HuH-7 (cell line): ENCODE data around the gene SPINT3.
A peak's percentile ranks its signal among the peaks of the same experiment; 100 is the strongest.
"Not testable (repeated sequence)": the region's sequence is repeated elsewhere in the genome, so short reads cannot be mapped to it uniquely, and the experiment has no call there.

Source experiments
- DNase-seq: peaks from one replicate; pipeline ENCODE4 v3.0.0; 2011; ENCODE audit warnings: low spot score

Gene SPINT3

DNA sequence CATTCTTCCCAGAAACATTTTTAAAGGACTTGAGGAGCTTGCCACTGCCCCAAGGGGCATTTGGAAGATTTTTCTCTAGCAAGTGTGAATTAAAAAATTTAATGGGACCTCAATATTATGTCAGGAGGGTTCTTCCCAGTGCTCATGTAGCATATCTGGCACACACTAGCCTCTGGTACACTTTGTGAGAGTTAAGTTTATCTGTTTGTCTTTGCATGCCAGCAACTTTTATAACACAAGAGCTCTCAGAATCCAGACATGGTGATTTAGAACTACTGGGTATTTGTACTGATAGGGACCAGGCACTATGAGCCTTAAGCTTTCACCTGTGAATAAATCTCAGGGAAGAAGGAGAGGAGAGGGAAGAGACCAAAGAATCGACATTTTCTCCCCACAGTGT is 12.9 kb downstream of the SPINT3 start:
- DNase-seq = no peak

DNA sequence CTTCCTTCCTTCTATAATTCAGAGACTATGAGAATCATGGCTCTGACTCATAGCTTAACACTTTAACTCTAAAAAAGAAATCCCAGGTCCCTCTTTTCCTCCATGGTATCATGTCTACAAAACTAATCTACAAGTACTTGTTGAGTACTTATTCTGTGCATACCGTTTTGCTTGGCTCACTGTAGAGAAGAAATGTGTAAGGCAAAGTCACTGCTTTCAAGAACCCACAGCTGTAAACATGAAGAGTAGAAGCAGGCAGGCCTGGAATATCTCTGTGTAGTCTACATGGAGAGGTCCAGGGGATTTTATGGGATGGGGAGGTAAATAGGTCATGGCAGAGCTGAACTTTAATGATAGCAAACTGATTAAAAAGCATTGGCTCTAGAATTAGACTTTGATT is 13.8 kb downstream of the SPINT3 start:
- DNase-seq = no peak

DNA sequence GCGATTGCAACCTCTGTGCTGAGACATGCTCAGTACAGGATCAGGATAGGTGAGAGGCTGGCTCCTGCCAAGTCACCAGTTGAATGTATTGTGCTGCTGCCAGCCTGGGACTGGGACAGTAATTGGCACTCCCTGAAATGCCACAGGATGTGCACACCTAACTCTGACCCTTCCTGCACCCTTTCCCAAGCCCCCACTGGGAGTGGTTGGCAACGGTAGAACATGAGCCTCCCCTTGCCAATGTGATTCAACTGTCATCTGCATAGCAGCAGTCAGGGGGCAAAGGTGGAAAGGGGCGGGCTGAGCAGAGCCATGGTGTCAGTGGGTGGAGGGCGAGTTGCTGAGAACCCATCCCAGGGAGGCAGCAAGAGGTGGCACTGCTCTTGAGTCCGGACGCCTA is 15.4 kb downstream of the SPINT3 start:
- peak; percentile 32 for DNase-seq

DNA sequence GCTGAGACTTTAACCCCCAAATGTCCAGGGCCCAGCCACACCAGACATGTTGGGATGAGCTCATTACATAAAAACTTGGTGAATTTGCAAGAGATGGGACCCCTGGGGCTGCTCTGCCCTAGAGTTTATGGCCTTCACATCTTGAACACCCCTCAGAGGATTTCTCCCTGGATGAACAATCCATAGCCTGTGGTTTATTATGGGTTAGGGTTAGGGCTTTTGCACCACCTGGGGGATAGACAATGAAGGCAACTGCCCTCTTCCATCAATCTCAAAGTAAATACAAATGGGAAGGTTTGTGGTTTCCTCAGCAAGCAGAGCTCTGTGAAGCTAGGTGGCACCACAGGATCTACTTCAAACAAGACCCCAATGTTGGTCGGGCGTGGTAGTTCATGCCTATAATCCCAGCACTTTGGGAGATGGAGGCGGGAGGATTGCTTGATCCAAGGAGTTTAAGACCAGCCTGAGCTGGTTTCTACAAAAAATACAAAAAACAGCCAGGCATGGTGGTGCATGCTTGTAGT is 17.4 kb downstream of the SPINT3 start:
- DNase-seq = no peak

DNA sequence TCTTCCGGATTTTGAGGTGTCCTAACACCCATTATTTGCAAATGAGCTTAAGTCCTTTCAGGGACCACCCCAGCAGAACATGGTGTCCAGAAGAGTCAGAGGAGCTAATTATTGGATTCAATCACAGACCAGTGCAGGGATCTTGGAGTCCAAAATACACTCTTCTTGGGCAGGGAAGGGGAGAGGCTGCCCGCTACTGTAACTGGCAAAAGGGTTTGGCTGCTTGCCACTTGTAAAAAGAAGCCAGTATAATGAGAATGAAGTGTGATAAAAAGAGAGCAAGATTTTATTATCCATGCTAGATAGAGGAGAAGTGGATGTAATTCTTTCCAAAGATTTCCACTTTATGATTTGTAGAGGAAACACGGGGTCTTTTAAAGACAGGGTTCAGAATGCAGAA is 19.3 kb downstream of the SPINT3 start:
- DNase-seq = no peak

DNA sequence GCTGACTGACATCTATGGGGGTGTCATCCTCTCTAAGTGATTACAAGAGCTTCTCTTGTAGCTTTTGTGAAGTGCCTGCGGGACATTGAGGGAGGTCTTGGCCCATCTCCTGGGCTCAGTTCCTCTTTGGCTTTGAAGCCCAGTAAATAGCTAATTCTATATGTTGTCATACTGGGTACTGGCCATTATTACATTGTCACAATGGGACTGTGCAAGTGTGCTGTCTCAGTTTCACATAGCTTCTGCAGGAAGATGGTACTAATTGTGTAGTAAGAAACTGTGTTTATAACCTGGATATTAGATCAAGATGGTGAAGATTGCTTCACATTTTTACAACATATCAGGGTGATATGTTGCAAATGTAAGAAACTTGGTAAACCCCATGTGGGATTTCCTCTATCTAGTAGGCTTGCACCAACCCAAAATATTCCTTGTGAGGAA is 19.9 kb downstream of the SPINT3 start:
- DNase-seq = no peak

DNA sequence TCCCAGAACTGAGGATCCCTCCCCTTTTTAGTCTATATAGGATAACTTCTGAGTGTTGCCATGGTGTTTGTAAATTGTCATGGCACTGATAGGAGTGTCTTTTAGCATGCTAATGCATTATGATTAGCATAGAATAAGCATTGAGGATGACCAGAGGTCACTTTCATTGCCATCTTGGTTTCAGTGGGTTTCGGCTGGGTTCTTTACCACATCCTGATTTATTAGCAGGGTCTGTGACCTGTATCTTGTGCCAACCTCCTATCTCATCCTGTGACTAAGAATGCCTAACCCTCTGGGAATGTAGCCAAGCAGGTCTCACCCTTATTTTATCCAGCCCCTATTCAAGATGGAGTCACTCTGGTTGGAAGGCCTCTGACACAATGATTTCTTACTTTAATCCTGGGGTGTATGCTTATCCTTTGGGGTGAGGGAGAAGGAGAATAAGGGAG is 26.3 kb downstream of the SPINT3 start:
- DNase-seq = no peak

DNA sequence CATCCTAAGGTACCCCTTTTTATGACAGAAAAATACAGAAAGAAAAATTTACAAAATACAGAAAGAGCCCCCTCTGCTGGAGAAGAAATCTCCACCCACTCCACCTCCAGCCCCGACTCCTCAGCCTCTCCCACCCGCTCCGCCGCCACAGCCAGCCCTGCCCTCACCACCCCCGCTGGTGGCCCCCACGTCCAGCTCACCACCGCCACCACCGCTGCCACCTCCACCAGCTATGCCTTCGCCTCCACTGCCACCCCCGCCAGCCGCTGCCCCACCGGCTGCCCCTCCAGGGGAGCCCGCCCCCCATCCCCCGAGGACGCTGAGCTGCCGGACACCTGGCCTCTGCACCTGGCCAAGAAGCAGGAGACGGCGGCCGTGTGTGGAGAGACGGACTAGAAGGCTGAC is 28.2 kb downstream of the SPINT3 start:
- DNase-seq = peak; percentile 36

DNA sequence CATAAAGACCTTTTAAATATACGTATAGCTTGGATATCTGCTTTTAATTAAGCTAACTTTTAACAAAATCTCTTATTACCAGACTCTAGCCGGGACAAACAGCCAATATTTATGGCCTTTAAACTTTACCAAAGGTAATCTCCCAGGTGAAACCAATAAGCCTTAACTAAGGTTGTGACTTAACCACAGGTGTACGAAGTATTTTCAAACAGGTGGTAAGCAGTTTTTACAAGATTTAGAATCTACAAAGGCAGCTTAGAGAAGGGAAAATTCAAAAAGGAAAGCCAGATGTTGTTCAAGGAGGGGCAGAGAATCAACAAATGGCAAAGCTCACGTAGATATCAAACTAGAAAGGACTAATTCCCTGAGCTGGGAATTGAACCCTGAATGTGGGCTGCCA is 30.0 kb downstream of the SPINT3 start:
- DNase-seq = no peak

DNA sequence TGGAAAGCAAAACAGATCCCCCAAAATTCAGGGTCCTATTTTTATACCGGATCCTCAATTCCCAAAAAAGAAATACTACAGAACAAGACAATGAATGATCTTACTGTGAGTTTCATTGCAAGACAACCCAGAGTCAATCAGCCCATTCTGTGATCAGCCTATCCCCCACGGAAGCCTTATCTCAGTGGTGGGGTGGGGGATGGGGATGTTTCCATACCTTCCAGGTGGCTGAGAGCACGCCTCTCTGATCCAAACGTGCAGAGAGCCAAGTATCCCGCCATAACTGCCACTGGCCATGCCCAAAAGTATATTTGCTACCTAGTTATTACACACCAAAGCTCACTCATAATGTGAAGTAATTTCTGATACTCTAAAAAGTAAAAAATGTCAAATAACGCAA is 30.7 kb downstream of the SPINT3 start:
- DNase-seq = no peak

DNA sequence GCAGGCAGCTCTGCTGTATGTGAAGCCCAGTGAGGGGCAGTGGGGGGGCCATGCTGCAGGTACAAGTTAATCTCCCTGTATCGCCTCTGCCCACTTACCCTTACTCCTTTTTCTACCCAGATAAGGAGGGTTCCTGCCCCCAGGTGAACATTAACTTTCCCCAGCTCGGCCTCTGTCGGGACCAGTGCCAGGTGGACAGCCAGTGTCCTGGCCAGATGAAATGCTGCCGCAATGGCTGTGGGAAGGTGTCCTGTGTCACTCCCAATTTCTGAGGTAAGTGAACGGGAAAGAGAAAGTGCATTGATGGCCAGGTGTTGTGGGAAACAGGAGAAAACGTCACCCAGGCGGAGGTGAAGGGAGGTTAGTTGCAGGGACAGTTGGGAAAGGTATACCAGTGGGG is 35.6 kb downstream of the SPINT3 start:
- no peak for DNase-seq

DNA sequence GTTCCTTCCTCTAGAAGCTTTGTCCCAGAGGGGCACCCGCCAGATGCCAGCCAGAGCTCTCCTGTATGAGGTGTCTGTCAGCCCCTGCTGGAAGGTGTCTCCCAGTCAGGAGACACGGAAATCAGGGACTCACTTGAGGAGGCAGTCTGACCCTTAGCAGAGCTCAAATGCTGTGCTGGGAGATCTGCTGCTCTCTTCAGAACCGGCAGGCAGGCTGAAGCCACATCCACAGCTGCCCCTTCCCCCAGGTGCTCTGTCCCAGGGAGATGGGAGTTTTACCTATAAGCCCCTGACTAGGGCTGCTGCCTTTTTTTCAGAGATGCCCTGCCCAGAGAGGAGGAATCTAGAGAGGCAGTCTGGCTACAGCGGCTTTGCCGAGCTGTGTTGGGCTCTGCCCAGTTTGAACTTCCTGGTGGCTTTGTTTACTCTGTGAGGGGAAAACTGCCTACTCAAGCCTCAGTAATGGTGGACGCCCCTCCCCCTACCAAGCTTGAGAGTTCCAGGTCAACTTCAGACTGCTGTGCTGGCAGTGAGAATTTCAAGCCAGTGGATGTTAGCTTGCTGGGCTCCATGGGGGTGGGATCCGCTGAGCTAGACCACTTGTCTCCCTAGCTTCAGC is 37.8 kb downstream of the SPINT3 start:
- not testable (repeated sequence) for DNase-seq

DNA sequence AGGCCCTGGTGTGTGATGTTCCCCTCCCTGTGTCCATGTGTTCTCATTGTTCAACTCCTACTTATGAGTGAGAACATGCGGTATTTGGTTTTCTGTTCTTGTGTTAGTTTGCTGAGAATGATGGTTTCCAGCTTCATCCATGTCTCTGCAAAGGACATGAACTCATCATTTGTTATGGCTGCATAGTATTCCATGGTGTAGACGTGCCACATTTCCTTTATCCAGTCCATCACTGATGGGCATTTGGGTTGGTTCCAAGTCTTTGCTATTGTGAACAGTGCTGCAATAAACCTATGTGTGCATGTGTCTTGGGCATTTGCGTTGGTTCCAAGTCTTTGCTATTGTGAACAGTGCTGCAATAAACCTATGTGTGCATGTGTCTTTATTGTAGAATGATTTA is 43.1 kb downstream of the SPINT3 start:
- not testable (repeated sequence) for DNase-seq

DNA sequence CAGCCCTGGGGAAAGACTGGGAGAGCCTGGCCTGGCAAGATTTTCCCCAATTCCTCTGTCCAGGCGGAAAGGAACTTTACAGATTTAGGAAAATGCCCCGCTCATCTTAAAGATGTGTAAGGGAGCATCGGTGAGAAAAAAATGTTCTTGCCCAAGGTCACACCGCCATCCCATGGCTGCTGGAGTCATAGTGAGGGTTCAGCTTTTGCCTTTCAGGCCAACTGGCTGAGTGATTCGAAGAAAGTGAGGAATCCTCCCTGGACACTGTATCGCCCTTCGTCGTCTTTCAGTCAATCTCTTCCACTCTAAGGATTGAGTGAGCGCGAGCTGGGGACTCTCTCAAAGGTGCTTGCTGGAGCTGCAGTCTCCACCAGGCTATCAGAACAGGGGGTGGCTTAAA is 44.5 kb downstream of the SPINT3 start:
- no peak for DNase-seq

DNA sequence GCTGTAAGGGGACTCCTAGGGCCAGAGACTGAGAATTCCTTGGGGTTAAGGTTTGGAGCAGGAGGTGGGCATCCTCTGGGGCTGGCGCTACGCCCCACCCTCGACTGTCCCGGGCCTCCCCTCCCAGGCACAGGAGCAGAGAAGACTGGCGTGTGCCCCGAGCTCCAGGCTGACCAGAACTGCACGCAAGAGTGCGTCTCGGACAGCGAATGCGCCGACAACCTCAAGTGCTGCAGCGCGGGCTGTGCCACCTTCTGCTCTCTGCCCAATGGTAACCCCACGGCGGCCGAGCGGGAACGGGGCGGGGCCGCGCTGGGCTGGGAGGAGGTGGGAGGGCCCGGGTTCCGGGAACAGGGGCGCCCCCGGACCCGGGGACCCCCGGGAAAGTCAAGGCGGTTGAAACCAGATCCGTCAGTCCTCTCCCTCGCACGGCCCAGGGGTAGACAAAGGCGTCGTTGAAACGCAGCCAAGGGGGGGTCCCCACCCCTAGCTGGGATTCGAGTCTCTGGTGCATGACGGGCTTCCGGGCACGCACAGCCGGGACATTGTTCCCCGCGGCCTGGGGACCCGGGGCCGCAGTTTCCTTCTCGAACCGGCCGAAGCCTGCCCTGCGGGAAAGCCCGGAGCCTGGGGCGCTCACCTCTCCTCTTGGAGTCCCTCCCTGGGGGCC is 45.0 kb downstream of the SPINT3 start:
- DNase-seq = no peak

DNA sequence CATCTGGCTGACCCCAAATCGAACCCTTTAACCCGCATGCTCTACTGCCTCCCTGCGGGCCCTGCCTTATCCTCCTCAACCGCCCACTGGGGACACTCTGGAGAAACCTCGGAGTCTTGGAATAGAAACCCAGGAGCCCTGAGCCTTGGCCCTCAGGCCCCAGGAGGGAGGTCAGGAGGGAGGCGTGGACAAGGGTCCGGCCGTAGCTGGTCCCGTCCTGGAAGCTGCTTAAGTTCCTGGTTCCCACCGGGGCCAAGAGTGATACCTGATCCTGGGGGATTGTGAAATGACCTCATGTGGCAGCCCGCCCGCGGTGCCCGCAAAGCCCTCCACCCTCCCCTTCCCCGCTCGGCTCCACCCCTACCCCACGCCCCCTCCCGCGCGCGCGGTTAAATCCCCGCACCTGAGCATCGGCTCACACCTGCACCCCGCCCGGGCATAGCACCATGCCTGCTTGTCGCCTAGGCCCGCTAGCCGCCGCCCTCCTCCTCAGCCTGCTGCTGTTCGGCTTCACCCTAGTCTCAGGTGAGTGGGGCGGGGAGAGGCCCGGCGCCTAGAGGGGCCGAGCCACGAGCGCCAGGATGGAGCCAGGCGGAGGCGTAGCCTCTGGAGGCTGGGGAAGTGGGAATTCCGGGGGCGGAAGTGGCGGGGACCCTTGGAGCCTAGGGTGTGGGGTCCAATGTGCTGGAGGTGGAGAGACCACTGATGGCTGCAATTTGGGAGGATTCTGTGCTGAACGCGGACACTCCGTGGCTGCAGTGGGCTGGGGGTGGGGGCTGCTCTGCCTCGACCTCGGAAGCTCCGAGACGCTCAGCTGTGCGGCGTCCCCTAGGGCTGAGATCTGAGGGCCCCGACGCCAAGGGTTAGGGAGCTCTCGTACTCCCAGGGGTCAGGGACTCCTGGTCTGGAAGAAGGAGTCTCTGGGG is 45.8 kb downstream of the SPINT3 start, which contains the start of gene WFDC2:
Gene WFDC2 (plus strand): TSS at position 418 of the 926 bp plus-strand sequence. CDS start 29 bp downstream, at position 447.
- DNase-seq = no peak

DNA sequence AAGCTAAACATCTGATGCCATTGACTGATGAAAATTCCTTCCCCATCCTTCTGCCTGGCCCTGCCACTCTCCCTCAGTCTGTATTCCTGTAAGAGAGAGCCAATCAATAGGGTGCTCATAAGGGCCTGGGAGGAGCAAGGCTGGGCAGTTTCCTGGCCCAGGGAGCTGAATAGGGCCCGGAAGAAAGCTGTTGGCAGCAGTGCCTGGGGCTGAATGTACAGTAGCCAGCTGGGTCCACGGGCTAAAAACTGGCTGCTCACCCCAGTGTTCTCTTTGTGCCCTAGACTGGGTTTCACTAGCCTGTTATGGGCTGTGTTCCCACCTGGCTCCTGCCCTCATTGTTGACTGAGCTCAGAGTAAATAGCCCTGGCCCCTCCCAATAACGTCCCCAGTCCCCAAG is 47.6 kb downstream of the SPINT3 start:
- DNase-seq = no peak

DNA sequence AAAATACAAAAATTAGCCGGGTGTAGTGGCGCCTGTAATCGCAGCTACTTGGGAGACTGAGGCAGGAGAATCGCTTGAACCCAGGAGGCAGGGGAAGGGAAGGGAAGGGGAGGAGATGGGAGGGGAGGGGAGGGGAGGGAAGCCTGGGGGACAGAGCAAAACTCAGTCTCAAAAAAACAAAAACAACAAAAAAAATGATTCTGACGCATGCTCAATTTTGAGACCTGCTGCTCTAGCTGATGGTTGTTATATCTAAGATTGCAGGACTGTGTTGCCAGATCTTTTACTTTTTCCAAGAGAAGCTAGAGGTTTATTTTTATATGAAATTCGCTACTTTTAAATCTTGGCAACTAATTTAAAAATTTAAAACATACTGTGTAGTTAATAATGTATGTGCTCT is 48.2 kb downstream of the SPINT3 start:
- no peak for DNase-seq

DNA sequence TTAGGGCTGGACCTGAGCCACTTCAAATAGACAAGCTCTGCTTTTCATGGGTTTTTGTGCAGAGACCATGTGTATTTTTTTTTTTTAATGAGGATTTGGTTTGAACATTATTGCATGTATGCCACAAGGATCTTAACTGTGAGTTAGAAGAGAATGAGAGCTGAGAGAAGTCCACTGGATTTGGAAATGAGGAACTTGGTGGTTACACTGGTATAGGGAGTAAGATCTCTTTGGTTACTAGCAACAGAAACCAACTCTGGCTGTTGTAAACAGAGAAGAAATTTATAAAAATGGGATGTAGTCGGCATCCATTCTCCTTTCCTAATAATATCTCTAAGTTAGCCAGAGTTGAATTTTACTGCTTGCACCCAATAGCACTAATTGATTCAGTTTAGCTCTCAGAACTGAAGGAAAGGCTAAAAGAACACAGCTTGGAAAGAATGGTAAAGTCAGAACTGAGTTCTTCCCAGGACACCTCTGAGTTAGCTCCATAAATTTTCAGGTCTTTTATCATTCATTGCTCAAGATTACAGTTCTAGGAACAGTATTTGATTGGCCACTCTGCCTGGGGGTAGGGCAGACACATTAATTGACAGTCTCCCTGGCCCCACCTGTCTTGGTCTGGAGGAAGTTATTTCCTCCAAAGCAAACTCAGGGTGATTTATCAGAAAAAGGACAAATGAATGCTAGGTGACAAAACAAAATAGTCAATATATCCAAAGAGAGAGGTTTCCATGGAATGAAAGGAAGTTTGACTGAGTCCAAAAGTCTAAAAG is 49.7 kb downstream of the SPINT3 start:
- DNase-seq = no peak

DNA sequence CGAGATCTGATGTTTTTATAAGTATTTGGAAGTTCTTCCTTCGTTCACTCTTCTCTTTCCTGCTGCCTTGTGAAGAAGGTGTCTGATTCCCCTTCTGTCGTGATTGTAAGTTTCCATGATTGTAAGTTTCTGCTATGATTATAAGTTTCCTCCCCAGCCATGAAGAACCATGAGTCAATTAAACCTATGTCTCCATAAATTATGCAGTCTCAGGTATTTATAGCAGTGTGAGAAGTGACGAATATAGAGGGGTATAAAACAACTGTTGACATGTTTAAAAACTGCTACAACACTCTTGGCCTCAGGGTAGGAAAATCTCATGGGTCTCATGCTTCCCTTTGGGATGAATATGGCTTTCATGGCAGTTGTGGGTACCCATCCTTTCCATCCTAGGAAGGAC is 51.7 kb downstream of the SPINT3 start:
- no peak for DNase-seq

DNA sequence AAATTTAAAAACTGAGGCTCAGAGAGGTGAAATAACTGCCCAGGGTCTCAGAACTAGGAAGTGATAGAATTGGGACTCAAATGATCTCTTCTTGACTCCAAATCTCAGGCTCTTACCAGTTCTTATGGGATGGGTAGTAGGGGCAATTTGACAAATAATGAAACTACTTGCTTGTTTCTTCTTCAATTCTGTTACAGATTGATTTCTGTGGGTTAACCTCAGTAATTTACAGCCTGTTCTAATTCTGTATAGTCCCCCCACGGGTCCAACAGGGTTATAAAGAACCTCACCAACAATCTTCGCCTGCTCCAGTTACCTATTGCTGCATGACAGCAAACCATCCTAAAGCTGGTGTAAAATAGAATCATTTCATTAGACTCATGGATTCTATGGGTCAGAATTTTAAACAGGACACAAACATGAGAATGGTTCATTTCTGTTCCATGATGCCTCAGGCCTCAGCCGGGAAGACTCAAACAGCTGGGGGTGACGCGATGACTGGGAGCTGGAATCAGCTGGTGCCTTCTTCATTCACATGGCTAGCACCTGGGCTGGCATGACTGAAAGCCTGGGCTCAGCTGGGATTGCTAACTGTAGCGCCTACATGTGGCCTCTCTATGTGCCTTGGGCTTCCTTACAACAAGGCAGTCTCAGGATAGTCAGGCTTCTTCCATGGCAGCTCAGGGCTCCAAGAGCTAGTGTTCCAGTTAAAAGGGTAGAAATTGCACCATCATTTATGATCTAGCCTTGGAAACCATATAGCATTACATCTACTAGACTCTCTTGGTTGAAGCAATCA is 52.5 kb downstream of the SPINT3 start:
- no peak for DNase-seq
